Stimulated activated memory B cell treated with anti-CD40 and anti-IgM and Interleukin-4, amounts not matched to agents 10 μg/mL and 1 μg/mL and 100 μg/mL, for 72 hours (primary cell): ENCODE measurements around the gene MAP3K12.
A peak's percentile ranks its signal among the peaks of the same experiment; 100 is the strongest.
"Not testable (repeated sequence)": the region's sequence is repeated elsewhere in the genome, so short reads cannot be mapped to it uniquely, and the experiment has no call there.

Experiments
- ATAC-seq: fragments of 150-1000 bp; cut with Tn5 transposase; 2 replicates; pipeline ENCODE4 v1.10.0; 2021
- H3K27ac Mint-ChIP-seq: one replicate; pipeline ENCODE4 v1.8.0; 2022; ENCODE audit warnings: mild to moderate bottlenecking, mixed read lengths
- H3K27me3 Mint-ChIP-seq: one replicate; pipeline ENCODE4 v1.8.0; 2022; ENCODE audit warnings: mixed read lengths
- H3K36me3 Mint-ChIP-seq: one replicate; pipeline ENCODE4 v1.8.0; 2022; ENCODE audit warnings: mixed read lengths
- H3K4me1 Mint-ChIP-seq: one replicate; pipeline ENCODE4 v1.8.0; 2022; ENCODE audit warnings: mixed read lengths
- H3K4me3 Mint-ChIP-seq: one replicate; pipeline ENCODE4 v1.8.0; 2022; ENCODE audit warnings: mild to moderate bottlenecking, moderate library complexity, mixed read lengths
- H3K9me3 Mint-ChIP-seq: one replicate; pipeline ENCODE4 v1.8.0; 2022; ENCODE audit warnings: mixed read lengths

Gene MAP3K12

GRCh38 chr12:53485955-53486735 is 13.1 kb downstream of the MAP3K12 start:
- H3K4me3 Mint-ChIP-seq, result no peak overlapping the region
- H3K27me3 Mint-ChIP-seq, result no peaks in the 10 kb centered on the region
- no peak for ATAC-seq
- no peaks in the 10 kb centered on the region for H3K9me3 Mint-ChIP-seq
- no peak overlapping the region for H3K27ac Mint-ChIP-seq
- H3K4me1 Mint-ChIP-seq, result peaks cover 20% of the 10 kb centered on the region
- H3K36me3 Mint-ChIP-seq, result peaks cover 16% of the 10 kb centered on the region

GRCh38 chr12:53484686-53485575 is 14.3 kb downstream of the MAP3K12 start:
- no peak overlapping the region for H3K27ac Mint-ChIP-seq
- peaks cover 20% of the 10 kb centered on the region for H3K4me1 Mint-ChIP-seq
- H3K36me3 Mint-ChIP-seq, result peaks cover 16% of the 10 kb centered on the region
- ATAC-seq, result no peak
- H3K9me3 Mint-ChIP-seq, result no peaks in the 10 kb centered on the region
- H3K27me3 Mint-ChIP-seq, result no peaks in the 10 kb centered on the region
- H3K4me3 Mint-ChIP-seq, result no peak overlapping the region

GRCh38 chr12:53483979-53484377 is 15.3 kb downstream of the MAP3K12 start:
- Mint-ChIP-seq H3K27me3 (no peaks in the 10 kb centered on the region), H3K36me3 (peaks cover 26% of the 10 kb centered on the region), H3K4me1 (peaks cover 20% of the 10 kb centered on the region), H3K27ac (no peak overlapping the region), H3K4me3 (no peak overlapping the region), H3K9me3 (no peaks in the 10 kb centered on the region)
- no peak for ATAC-seq

GRCh38 chr12:53483225-53483978 is 15.9 kb downstream of the MAP3K12 start:
- peak; percentile 66 for ATAC-seq
- Mint-ChIP-seq H3K27ac (no peak overlapping the region), H3K9me3 (no peaks in the 10 kb centered on the region)

GRCh38 chr12:53482626-53483168 is 16.6 kb downstream of the MAP3K12 start:
- Mint-ChIP-seq H3K4me3 (no peak overlapping the region), H3K27ac (no peak overlapping the region), H3K9me3 (no peaks in the 10 kb centered on the region), H3K36me3 (peaks cover 29% of the 10 kb centered on the region), H3K4me1 (peaks cover 20% of the 10 kb centered on the region), H3K27me3 (no peaks in the 10 kb centered on the region)
- ATAC-seq, result peak; percentile 31

More at GRCh38 chr12:53483225-53483978, 15.9 kb downstream of the MAP3K12 start:
- no peaks in the 10 kb centered on the region for H3K27me3 Mint-ChIP-seq
- H3K36me3 Mint-ChIP-seq, result peaks cover 29% of the 10 kb centered on the region
- H3K4me3 Mint-ChIP-seq, result no peak overlapping the region
- peaks cover 20% of the 10 kb centered on the region for H3K4me1 Mint-ChIP-seq

- Mint-ChIP-seq H3K27ac (no peak overlapping the region), H3K36me3 (peaks cover 31% of the 10 kb centered on the region), H3K4me3 (no peak overlapping the region), H3K27me3 (no peaks in the 10 kb centered on the region), H3K4me1 (peaks cover 23% of the 10 kb centered on the region), H3K9me3 (no peaks in the 10 kb centered on the region)
- peak; percentile 49 for ATAC-seq
These were observed 17.2 kb downstream of the MAP3K12 start for GRCh38 chr12:53481939-53482586.

GRCh38 chr12:53481458-53481857 is 17.8 kb downstream of the MAP3K12 start:
- not testable (repeated sequence) for H3K27ac Mint-ChIP-seq, H3K27me3 Mint-ChIP-seq

GRCh38 chr12:53480491-53481442 is 18.5 kb downstream of the MAP3K12 start:
- Mint-ChIP-seq H3K4me3 (no peak overlapping the region), H3K36me3 (peaks cover 44% of the 10 kb centered on the region), H3K4me1 (peaks cover 28% of the 10 kb centered on the region), H3K9me3 (no peaks in the 10 kb centered on the region), H3K27me3 (no peaks in the 10 kb centered on the region), H3K27ac (no peak overlapping the region)
- ATAC-seq, result no peak

More at GRCh38 chr12:53481458-53481857, 17.8 kb downstream of the MAP3K12 start:
- peaks cover 37% of the 10 kb centered on the region for H3K36me3 Mint-ChIP-seq
- ATAC-seq, H3K9me3 Mint-ChIP-seq, H3K4me3 Mint-ChIP-seq: not testable (repeated sequence)
- H3K4me1 Mint-ChIP-seq, result peaks cover 28% of the 10 kb centered on the region

- ATAC-seq, result no peak
- H3K27me3 Mint-ChIP-seq, result no peaks in the 10 kb centered on the region
- H3K9me3 Mint-ChIP-seq, result no peaks in the 10 kb centered on the region
- H3K4me3 Mint-ChIP-seq, result no peak overlapping the region
- H3K36me3 Mint-ChIP-seq, result peaks cover 48% of the 10 kb centered on the region
- H3K27ac Mint-ChIP-seq, result no peak overlapping the region
- peaks cover 37% of the 10 kb centered on the region for H3K4me1 Mint-ChIP-seq
These were observed 19.9 kb downstream of the MAP3K12 start for GRCh38 chr12:53479331-53479730.

GRCh38 chr12:53478865-53479264 is 20.4 kb downstream of the MAP3K12 start:
- H3K4me1 Mint-ChIP-seq, result peaks cover 41% of the 10 kb centered on the region
- no peak overlapping the region for H3K27ac Mint-ChIP-seq
- ATAC-seq, result no peak
- no peak overlapping the region for H3K4me3 Mint-ChIP-seq
- H3K9me3 Mint-ChIP-seq, result no peaks in the 10 kb centered on the region
- peaks cover 52% of the 10 kb centered on the region for H3K36me3 Mint-ChIP-seq
- H3K27me3 Mint-ChIP-seq, result no peaks in the 10 kb centered on the region

GRCh38 chr12:53476769-53477209 is 22.5 kb downstream of the MAP3K12 start:
- Mint-ChIP-seq H3K36me3 (peaks cover 60% of the 10 kb centered on the region), H3K9me3 (no peaks in the 10 kb centered on the region), H3K27ac (peak overlapping the region; percentile 30), H3K4me3 (no peak overlapping the region), H3K4me1 (peaks cover 41% of the 10 kb centered on the region), H3K27me3 (no peaks in the 10 kb centered on the region)
- no peak for ATAC-seq

GRCh38 chr12:53474819-53475218 is 24.4 kb downstream of the MAP3K12 start:
- Mint-ChIP-seq H3K27ac (peak overlapping the region; percentile 54), H3K4me3 (peak overlapping the region; percentile 3), H3K9me3 (no peaks in the 10 kb centered on the region), H3K27me3 (no peaks in the 10 kb centered on the region), H3K36me3 (peaks cover 70% of the 10 kb centered on the region), H3K4me1 (peaks cover 46% of the 10 kb centered on the region)
- no peak for ATAC-seq

GRCh38 chr12:53474077-53474476 is 25.2 kb downstream of the MAP3K12 start:
- no peak for ATAC-seq
- peaks cover 62% of the 10 kb centered on the region for H3K36me3 Mint-ChIP-seq
- H3K4me1 Mint-ChIP-seq, result peaks cover 46% of the 10 kb centered on the region

More at GRCh38 chr12:53474077-53474476, 25.2 kb downstream of the MAP3K12 start:
- Mint-ChIP-seq H3K27ac (peak overlapping the region; percentile 54), H3K4me3 (no peak overlapping the region), H3K27me3 (no peaks in the 10 kb centered on the region), H3K9me3 (no peaks in the 10 kb centered on the region)
